Calu3 (cell line): ENCODE data around the gene PCSK5. TPM values are rescaled to one million over a fixed set of nuclear protein-coding genes. Genes with fewer than 3 reads are reported as not detected.

Experiments
- BruUV-seq: library from RNA; stranded (reverse); fragments of 400-500 nt; replicated peaks from 2 replicates; lab custom pipeline; 2021; lab: Mats Ljungman, UMichigan
- CTCF ChIA-PET: fragments of 300-600 bp; sonication (Branson Sonifier 250); formaldehyde crosslinking; loops from one replicate; lab custom pipeline; 2022; ENCODE audit warnings: antibody characterized with exemption; lab: Charles Lee
- DNase-seq: peaks from one replicate; pipeline ENCODE4 v3.0.0; 2022
- H3K27ac Mint-ChIP-seq: one replicate; pipeline ENCODE4 v1.8.0; 2022; ENCODE audit warnings: mixed read lengths; ENCODE audit not compliant: unreplicated experiment
- H3K27me3 Mint-ChIP-seq: one replicate; pipeline ENCODE4 v1.8.0; 2022; ENCODE audit warnings: mixed read lengths; ENCODE audit not compliant: unreplicated experiment
- H3K36me3 Mint-ChIP-seq: one replicate; pipeline ENCODE4 v1.8.0; 2022; ENCODE audit warnings: mild to moderate bottlenecking, moderate library complexity, mixed read lengths; ENCODE audit not compliant: insufficient read depth, unreplicated experiment
- H3K4me1 Mint-ChIP-seq: one replicate; pipeline ENCODE4 v1.8.0; 2022; ENCODE audit warnings: mild to moderate bottlenecking, low read depth, mixed read lengths; ENCODE audit not compliant: unreplicated experiment
- H3K4me3 Mint-ChIP-seq: one replicate; pipeline ENCODE4 v1.8.0; 2022; ENCODE audit warnings: mild to moderate bottlenecking, low read depth, moderate library complexity, mixed read lengths; ENCODE audit not compliant: unreplicated experiment
- H3K9me3 Mint-ChIP-seq: one replicate; pipeline ENCODE4 v1.8.0; 2022; ENCODE audit warnings: low read depth, mixed read lengths; ENCODE audit not compliant: unreplicated experiment
- intact Hi-C: fragments of 100-400 bp; cut with micrococcal nuclease; formaldehyde crosslinking; loops from one replicate; pipeline ENCODE4 v1.10.0; 2022; ENCODE audit not compliant: unreplicated experiment
- total RNA-seq: library from RNA; stranded (reverse); gene quantifications from 2 replicates; pipeline ENCODE4 v1.2.3, GENCODE V29; 2022
- TF ChIP-seq, protein P1 (sequence below): fragments of 200-600 bp; IDR thresholded peaks from one replicate; pipeline ENCODE4 v1.8.0; 2022; ENCODE audit warnings: antibody characterized with exemption; ENCODE audit not compliant: unreplicated experiment

Gene PCSK5
- total RNA-seq, 1 experiment from 2014 or later, result 38.4 TPM

DNA sequence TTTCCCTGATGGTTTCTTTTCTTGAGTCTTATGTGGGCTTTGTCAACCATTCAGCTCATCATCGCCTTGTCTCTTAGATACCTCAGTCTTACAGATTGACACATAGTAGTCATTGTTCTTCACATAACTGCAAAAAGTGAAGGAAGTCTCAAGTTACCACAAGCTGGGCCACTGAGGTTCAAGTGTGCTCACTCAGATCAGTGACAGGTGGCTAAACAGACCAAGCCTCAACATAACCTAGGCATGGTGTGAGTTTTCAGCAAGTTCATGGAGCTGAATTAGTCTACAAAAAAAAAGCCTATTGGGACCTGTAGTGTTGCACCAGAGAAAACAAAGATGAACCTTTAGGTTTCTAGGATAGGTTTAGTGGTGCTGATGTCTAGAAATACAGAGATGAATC is 445.6 kb downstream of the PCSK5 start:
- no peaks in the 10 kb centered on the region for H3K9me3 Mint-ChIP-seq
- BruUV-seq, result no TSS peak
- TF ChIP-seq, protein P1, sequence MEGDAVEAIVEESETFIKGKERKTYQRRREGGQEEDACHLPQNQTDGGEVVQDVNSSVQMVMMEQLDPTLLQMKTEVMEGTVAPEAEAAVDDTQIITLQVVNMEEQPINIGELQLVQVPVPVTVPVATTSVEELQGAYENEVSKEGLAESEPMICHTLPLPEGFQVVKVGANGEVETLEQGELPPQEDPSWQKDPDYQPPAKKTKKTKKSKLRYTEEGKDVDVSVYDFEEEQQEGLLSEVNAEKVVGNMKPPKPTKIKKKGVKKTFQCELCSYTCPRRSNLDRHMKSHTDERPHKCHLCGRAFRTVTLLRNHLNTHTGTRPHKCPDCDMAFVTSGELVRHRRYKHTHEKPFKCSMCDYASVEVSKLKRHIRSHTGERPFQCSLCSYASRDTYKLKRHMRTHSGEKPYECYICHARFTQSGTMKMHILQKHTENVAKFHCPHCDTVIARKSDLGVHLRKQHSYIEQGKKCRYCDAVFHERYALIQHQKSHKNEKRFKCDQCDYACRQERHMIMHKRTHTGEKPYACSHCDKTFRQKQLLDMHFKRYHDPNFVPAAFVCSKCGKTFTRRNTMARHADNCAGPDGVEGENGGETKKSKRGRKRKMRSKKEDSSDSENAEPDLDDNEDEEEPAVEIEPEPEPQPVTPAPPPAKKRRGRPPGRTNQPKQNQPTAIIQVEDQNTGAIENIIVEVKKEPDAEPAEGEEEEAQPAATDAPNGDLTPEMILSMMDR, result no peak
- H3K27me3 Mint-ChIP-seq, result no peaks in the 10 kb centered on the region
- CTCF ChIA-PET, result interaction anchor here (0.8 kb wide), 1 partner anchor 9 kb away, joined by 3 read pairs; no protein-coding TSS in a partner anchor
- DNase-seq, result no peak
- intact Hi-C loops, result no loop called here
- H3K27ac Mint-ChIP-seq, result no peak overlapping the region
- H3K4me1 Mint-ChIP-seq, result no peaks in the 10 kb centered on the region
- no peak overlapping the region for H3K4me3 Mint-ChIP-seq
- H3K36me3 Mint-ChIP-seq, result no peaks in the 10 kb centered on the region

DNA sequence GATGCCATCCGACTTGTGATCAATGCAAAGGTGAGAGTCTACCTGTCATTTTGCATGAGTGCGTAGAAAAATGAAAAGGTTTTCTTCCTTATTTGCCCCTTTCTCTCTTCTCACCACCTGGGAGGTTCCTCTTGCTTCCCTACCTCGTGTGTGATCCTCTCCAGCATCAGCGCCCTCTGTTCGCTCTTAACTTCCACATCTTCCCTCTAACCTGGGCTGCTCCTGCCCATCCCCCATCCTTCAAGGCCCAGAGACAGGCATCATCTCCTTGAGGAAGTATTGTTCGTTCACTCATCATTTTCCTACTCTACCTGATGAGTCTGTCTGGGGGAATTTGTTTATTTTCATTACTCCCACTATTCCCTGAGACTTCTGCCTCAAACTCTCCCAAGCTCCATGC is 447.9 kb downstream of the PCSK5 start:
- BruUV-seq, result no TSS peak

DNA sequence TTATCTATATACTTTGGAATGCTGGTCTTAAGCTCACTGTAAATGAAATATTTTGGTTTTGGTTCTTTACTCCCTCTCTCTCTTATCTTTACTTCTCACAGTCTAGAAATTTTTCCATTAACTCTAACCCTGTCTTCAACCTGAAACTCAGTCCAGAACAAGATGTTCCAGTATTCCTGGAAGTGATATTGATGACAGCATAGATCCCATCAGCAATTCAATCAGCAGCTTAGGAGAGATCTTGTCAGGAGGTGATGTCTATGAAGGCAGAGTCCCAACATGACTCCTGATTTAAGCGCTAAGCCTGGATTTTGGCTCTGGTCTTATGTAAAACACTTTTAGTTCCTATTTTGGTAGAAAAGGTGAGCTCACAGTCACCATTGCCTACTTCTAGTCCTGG is 451.1 kb downstream of the PCSK5 start:
- Mint-ChIP-seq H3K36me3 (no peaks in the 10 kb centered on the region), H3K4me3 (no peak overlapping the region), H3K4me1 (no peaks in the 10 kb centered on the region), H3K9me3 (no peaks in the 10 kb centered on the region), H3K27me3 (no peaks in the 10 kb centered on the region), H3K27ac (no peak overlapping the region)
- no TSS peak for BruUV-seq
- intact Hi-C loops, result no loop called here
- TF ChIP-seq, protein P1, result no peak
- no peak for DNase-seq
- CTCF ChIA-PET, result no interaction called here

More for the DNA sequence above, 447.9 kb downstream of the PCSK5 start:
- Mint-ChIP-seq H3K27ac (no peak overlapping the region), H3K36me3 (no peaks in the 10 kb centered on the region), H3K4me3 (no peak overlapping the region), H3K9me3 (no peaks in the 10 kb centered on the region), H3K27me3 (no peaks in the 10 kb centered on the region), H3K4me1 (no peaks in the 10 kb centered on the region)
- CTCF ChIA-PET, result no interaction called here
- intact Hi-C loops, result no loop called here
- TF ChIP-seq, protein P1, result no peak
- no peak for DNase-seq

DNA sequence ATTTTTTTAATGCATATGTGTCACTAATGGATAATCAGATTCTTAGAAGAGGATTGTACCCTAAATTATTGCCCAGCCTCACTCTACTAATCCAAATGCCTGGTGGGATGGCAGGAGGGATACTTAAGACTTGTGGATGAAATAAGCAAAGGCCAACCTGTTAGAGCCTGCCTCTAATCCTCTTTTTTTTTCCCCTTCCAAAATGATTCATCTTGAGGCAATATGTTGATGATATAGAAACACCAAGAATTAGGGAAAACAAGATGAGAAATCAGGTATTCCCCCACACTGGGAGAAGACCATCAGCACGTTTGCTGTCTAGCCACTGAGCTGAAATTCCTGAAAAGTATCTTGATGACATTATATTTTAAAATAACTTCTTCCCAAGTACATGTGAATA is 451.7 kb downstream of the PCSK5 start:
- Mint-ChIP-seq H3K4me1 (no peaks in the 10 kb centered on the region), H3K9me3 (no peaks in the 10 kb centered on the region), H3K36me3 (no peaks in the 10 kb centered on the region), H3K4me3 (no peak overlapping the region), H3K27me3 (no peaks in the 10 kb centered on the region), H3K27ac (no peak overlapping the region)
- DNase-seq, result no peak
- intact Hi-C loops, result no loop called here
- BruUV-seq, result no TSS peak
- CTCF ChIA-PET, result no interaction called here
- TF ChIP-seq, protein P1, result no peak
